ENCODE data around the gene CARD8. TPM values are rescaled to one million over a fixed set of nuclear protein-coding genes. Genes with fewer than 3 reads are reported as not detected.

CARD8 gene
- polyA plus RNA-seq, 10 donors = 29.1 to 62.3 (median 39.7) TPM

DNA sequence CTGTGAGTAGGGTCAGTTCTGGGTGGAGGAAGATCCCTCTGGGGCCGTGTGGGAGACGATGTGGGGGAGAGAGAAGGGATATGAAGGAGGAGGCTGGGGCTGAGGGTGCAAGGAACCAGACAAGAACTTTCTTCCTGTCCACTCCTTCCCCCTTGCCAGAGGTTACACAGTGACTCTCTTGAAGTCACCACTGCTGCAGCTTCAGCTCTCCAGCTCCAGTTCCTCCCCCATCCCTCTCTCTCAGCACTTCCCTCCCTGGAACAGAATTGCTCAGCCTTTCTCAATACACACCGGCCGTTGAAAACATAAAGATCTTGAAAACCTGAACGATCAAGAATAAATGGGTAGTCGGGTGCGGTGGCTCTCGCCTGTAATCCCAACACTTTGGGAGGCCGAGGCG lies 80.1 kb downstream of the CARD8 start:
- no peak for DNase-seq

DNA sequence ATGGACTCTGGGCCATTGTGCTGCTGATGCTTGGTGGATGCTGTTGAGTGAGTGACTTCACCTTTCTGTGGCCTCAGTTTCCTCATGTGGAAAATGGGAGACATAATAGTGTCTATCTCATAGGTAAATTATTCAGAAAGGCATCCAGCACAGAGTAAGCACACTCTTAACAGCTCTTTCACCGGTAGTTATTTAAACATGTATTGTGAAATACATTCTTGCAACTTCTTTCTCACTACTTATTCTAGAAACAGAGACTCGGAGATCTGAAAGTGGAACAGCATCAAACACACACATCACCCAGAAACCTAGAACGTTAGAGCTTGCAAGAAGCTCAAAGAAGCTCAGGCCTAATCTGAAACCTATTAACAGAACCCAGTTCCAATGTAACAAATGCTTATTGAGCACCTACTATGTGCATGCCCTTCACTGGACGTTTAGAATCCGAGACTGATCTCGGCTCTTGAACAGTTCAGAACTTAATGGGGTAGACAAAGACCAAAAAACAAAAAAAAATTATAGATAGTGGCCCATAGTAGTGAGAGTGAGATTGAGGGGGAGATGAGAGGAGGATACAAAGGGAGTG lies 81.2 kb downstream of the CARD8 start:
- DNase-seq = no peak

DNA sequence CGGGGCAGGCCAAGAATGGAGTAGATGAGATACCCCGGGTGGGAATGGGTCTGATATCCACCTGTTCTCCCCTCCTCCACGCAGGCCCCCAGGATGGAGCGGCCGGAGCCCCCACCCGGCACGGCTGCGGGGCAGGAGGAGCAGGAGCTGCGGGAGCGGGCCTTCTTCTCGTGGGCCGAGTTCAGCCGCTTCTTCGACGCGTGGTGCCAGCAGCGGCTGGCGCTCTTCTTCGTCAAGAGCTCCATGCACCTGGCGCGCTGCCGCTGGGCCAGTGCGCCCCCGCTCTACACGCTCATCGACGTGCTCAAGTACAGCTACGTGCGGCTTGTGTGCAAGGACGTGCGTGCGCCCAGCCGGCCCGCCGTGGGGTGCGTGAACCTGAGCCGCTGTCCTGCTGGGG lies 84.0 kb downstream of the CARD8 start:
- DNase-seq = no peak

DNA sequence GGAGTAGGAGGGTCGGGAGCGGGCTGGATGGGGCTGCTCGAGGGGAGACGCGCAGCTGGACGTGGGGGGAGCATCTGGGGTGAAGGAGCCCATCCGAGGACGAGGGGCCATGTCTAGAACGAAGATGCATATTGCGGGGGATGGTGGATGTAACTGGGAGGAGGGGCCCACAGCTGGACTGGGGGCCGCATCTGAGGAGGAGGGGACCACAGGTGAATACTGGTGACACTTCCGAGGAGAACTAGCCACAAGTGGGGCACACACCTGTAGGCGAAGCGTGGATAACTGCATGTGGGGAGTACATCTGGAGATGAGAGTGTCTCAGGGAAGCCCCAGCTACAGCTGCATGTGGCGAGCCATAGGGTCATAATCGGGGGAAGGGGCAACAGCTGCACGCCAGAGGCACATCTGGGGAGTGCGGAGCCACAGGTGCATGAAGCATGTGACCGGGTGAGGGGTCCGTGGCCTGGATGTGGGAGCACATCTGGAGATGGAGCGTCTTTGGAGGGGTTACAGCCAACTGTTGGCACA lies 84.8 kb downstream of the CARD8 start:
- no peak for DNase-seq

DNA sequence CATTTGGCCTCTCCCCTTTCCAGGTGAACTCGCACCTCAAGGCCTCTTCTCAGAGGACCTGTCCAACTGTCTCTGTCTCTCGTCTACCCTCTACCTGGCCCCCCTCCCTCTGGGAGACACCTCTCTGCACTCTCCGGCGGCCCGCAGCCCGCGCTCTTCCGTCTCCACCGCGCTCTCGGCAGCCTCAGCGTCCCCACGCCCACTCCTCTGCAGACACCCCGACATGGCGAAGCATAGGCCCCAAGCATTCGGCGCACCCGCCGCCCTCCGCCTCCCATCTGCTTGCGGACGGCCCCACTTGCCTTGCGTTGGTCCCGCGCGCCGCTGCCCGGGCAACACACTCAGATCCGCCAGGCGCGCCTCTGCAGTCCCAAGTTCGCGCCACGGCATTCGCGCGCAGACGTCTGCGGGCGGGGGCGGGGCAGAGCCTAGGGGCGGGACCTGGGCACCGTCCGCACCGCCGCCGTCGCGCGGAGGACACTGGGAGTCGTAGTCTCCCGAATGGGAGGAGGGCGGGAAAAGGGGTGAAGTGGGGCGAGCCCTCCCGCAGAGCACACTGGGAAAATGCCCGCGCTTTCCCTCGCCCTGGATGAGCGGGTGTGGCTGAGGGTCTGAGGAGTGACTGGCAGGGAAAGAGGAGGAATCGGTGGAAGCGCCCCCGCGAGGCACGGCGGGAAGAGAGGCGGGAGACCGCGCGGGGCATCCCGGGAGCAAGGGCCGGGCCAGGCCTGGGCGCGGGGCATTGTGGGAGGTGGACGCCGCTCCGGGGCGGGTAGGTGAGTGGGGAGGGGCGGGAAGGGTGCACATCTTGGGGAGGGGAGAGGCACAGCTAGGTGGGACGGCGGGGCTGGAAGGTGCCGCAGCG lies 85.5 kb downstream of the CARD8 start, which contains the start of the genes LIG1 and ZSWIM9:
LIG1 (minus strand) TSS at position 406 of the 865 bp plus-strand sequence. CDS start 4,778 bp downstream, outside the sequence.
ZSWIM9 (plus strand) TSS at position 742 of the 865 bp plus-strand sequence. CDS start 1,123 bp downstream, outside the sequence.
- DNase-seq = peak; percentile 94 to 99 (median 96)

DNA sequence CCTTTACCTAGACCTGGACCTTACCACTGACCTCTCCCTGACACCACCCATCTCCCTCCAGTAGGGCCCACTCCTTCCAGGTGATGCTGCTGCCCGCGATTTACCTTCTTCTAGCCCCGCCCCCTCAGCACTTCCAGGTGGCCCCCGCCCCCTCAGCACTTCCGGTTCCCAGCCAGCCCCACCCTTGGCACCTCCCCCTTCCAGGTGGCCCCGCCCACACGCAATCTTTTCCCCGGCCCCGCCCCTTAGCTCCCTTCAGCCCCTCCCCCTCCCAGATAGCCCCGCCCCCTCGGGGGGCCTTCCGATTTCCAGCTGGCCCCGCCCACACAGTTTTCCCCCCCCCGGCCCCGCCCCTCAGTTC lies 86.2 kb downstream of the CARD8 start:
- DNase-seq = peak in 2 of 3 donors; percentile 34 to 40

DNA sequence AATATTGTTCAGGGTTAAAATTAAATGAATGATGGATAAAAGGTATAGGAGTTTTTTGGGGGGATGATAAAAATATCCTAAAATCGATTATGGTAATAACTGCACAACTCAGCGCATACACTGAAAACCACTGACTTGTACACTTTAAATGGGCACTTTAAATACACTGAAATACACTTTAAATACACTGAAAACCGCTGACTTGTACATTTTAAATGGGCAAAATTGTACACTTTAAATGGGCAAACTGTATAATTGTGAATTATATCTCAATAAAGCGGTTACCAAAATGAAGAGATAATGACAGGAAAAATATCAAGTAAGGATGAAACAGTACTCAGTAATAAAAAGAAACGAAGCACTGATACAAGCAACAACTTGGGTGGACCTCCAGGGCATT lies 87.0 kb downstream of the CARD8 start:
- no peak for DNase-seq

DNA sequence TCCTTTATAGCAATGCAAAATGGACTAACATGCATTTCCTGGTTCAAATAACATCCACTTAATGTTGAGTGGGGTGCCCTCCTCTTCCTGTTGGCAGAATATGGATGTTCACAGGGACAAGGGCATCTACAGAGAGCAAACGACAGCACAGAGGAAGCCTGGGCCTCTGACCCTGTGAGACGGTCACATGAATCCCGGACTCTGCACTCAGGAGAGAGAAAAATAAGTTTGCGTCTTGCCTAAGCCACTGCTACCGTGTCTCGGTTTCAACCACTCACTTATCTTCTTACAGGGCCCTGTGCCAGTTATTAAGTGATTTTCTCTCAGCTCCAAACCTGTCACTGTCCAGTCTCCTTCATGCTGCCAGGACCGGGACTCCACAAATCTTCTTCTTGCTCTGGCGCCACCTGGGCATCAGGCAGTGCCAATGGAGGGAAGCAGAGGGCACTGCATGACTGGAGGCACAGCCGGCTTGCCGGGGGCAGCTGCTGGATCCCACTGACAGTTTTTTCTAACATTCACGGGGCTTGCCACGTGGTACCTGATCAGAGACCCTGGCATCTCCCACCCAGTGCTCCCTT lies 97.4 kb downstream of the CARD8 start:
- DNase-seq = no peak

Other genes with a start within 250 kb of the CARD8 start
- not detected for gene CABP5, start 211.8 kb downstream of the CARD8 start, polyA plus RNA-seq (ENCODE audit: insufficient read length in 10 of 10)
- 10 to 100 TPM; 14.4 to 71.0 (median 42.1) TPM for gene PLA2G4C, start 145.1 kb downstream of the CARD8 start, polyA plus RNA-seq (ENCODE audit: insufficient read length in 10 of 10)
- 10 to 100 TPM; 19.7 to 38.1 (median 24.5) TPM for gene LIG1, start 85.6 kb downstream of the CARD8 start, polyA plus RNA-seq (ENCODE audit: insufficient read length in 10 of 10)
- 1 to 10 TPM; 3.8 to 8.1 (median 5.2) TPM for gene ZSWIM9, start 85.2 kb downstream of the CARD8 start, polyA plus RNA-seq (ENCODE audit: insufficient read length in 10 of 10)
- gene ZNF114, start 14.2 kb upstream of the CARD8 start, polyA plus RNA-seq (ENCODE audit: insufficient read length in 10 of 10) = 1 to 10 TPM; 2.0 to 4.7 (median 2.5) TPM
- gene EMP3, start 69.6 kb upstream of the CARD8 start, polyA plus RNA-seq (ENCODE audit: insufficient read length in 10 of 10) = 100 to 1,000 TPM; 123 to 174 (median 150) TPM
- 10 to 100 TPM in 9 of 10 donors, 1 to 10 TPM in 1; 8.3 to 18.0 (median 14.3) TPM for gene TMEM143, start 108.0 kb upstream of the CARD8 start, polyA plus RNA-seq (ENCODE audit: insufficient read length in 10 of 10)
- under 1 TPM in 2 of 10 donors, not detected in 8; 0.33 to 0.34 TPM for gene SYNGR4, start 108.5 kb upstream of the CARD8 start, polyA plus RNA-seq (ENCODE audit: insufficient read length in 10 of 10)
- gene KDELR1, start 135.6 kb upstream of the CARD8 start, polyA plus RNA-seq (ENCODE audit: insufficient read length in 10 of 10) = 100 to 1,000 TPM in 9 of 10 donors, 10 to 100 TPM in 1; 99.5 to 140 (median 124) TPM
- 1 to 10 TPM in 8 of 10 donors, under 1 TPM in 2; 0.83 to 2.5 (median 1.3) TPM for gene GRIN2D, start 137.8 kb upstream of the CARD8 start, polyA plus RNA-seq (ENCODE audit: insufficient read length in 10 of 10)
- 10 to 100 TPM; 14.9 to 27.8 (median 22.3) TPM for gene GRWD1, start 190.1 kb upstream of the CARD8 start, polyA plus RNA-seq (ENCODE audit: insufficient read length in 10 of 10)
- gene KCNJ14, start 199.7 kb upstream of the CARD8 start, polyA plus RNA-seq (ENCODE audit: insufficient read length in 10 of 10) = 1 to 10 TPM in 2 of 10 donors, under 1 TPM in 8; 0.59 to 1.1 (median 0.72) TPM
- gene CYTH2, start 213.5 kb upstream of the CARD8 start, polyA plus RNA-seq (ENCODE audit: insufficient read length in 10 of 10) = 10 to 100 TPM; 34.8 to 52.0 (median 40.0) TPM